GM12872 (cell line): ENCODE measurements around the gene GFER.

Experiments used
- CTCF ChIP-seq: IDR thresholded peaks from 3 replicates; pipeline ENCODE4 v1.5.1; 2011; ENCODE audit warnings: low read depth, mild to moderate bottlenecking, low read length, moderate library complexity; ENCODE audit not compliant: insufficient read depth

Gene GFER

DNA sequence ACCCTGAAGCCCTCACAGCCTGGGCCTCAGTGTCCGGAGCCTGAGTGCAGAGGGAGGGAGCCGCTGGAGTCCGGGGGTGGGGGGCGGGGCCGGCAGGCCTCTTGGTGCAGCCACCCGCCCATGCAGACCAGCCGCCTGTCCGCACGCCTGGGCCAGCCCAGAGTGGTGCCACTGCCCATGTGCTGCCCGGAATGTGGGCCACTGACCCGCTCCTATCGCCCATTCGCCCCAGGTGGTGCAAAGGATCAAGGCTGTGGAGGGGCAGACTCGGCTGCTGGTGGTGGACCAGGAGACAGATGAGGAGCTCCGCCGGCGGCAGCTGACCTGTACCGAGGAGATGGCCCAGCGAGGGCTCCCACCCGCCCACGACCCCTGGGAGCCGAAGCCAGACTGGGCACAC lies 45.4 kb downstream of the GFER start:
- no peak for TF ChIP-seq CTCF

DNA sequence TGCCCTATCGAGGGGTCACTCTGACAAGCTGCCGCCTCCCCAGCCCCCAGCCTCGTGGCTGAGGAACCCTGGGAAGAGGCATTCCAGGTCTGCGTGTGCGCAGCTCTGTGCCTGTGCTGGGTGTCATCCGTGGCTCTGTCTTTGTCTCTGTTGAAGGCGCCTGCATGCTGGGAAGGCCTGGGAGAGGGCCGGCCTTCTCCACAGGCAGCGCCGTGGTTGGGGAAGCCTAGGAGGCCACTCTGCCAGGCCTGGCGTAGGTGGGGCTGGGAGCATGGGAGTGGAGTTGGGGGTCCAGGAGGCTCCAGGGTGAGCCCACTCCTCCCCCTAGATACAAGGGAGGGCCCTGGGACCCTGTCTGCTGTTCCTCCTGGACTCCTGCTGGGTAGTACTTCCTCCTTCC lies 46.0 kb downstream of the GFER start:
- no peak for TF ChIP-seq CTCF

- TF ChIP-seq CTCF: no peak
Observed at GRCh38 chr16:2031081-2031577, 47.1 kb downstream of the GFER start.

DNA sequence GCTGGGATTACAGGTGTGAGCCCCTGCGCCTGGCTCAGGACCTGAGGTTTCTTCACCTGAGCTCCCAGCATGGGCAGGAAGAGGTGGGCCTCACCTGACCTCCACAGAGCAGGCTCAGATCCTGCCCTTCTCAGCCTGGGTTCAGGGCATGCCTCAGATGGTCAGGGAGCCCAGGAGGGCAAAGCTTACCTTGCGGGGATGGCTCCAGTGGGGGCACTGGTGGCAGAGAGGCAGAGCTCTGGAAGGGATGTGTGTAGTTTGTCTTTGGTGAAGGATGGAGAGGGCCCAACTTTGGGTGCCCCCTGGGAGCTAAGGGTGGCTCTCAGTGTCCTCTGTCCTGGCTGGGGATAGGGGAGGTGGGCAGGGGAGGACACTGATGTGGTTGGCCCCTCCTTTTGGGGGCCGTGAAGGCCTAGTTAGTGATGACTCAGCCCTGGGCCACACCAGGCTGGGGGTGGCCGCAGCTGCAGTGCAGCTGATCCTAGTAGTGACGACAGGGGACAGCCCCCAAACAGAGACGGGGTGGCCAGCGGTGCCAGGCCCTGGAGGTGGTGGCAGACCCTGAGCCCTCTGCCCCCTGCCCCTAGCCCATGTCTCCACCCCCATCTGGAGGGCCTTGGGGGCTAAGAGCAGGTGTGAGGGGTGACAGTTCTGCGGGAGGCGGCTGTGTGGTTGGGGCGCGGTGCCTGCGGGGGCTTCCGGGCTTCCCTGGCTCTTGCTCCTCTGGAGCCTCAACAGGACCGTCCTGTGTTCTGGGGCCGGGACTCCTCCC lies 48.5 kb downstream of the GFER start:
- TF ChIP-seq CTCF: no peak

DNA sequence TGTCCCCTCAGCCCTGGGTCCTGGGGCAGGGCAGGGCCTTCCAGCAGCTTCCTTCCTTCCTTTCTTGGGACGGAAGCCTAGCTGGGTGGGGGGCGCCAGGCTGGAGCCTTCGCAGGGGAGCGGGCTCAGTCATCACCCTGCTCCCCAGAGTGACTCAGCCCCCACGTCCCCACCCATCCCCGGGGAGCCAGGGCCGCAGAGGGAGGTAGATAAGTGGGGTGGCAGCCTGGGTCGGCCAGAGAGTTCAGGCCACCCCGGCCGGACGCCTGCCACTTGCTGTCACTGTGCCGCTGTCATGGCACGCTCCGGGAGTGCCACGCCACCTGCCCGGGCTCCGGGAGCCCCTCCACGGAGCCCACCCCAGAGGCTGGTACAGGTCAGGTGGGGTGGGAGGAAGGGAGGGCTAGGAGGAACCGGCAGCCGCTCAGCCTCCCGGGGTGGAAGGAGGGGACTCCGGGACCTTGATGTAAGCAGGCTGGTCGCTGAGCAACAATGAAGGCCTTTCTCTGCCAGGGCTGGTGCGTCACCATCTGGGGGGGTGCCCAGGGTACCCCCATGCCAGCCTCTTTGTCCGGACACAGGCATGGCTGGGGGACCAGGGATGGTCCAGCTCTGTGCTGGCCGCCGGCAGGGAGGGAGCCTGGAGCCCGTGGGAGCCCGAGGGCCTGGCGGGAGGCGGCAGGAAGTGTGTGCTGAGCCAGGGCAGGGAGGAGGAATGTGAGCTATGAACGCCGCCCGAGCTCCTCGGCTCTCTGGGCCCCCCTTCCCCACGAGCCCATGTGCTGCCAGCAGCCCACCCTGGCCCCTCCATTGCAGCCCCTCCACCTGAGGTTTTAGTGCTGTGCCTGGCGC lies 49.3 kb downstream of the GFER start:
- TF ChIP-seq CTCF: no peak

GRCh38 chr16:2034696-2035430 lies 50.9 kb downstream of the GFER start:
- TF ChIP-seq CTCF: no peak

DNA sequence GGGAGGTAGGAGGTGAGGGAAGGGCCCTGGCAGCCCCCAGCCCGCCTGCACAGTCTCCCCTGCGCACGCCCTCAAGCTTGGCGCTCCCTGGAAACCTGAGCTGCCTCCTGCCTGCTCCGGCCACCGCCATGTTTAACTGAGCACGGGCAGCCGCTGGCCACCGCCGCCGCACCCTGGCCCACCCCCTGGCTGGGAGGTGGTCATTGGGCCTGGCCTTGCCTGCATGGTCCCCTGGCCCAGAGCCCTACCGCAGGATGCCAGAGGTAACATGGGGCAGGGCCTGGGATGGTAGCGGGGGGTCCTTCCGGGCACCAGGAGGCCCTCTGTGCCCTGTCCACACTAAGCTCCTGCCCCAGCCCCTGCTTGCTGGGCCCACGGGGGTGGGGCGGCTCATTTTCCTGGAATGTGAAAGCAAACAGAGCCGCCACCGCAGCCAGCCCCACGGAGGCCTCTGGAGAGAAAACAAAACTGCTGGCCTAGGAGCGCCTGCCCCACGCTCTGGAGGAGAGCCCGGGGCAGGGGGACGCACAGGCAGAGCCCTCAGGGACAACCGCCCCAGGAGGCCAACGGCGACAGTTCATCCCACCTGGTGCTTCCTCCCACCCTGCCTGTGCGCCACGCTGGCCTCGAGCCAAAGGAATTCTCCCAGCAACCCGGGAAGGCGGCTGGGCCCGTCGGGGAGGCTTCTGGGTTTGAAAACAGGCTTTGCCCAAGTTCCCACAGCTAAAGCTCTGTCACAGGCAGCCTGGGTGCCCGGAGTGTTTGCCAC lies 51.6 kb downstream of the GFER start:
- TF ChIP-seq CTCF: no peak
